ENCODE measurements around the gene GPC6.

DNA sequence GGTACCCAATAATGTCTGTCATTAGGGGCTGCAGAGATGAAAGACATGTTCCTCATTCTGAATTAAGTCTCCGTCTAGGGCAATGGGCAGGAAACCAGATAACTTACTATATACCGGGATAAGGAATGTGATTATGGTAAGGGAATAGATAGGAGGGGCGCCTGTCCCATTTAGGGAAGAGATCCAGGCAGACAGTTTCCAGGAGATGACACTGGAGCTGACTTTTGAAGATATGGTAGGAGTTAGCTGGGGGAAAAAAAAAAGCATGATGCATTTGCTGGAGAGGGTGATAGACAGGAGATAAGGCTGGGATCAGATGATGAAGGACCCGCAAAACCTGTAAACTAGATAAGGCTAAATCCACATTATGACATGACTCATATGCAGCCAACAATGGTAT lies 912.2 kb downstream of the GPC6 start:
- TF ChIP-seq, protein P1, sequence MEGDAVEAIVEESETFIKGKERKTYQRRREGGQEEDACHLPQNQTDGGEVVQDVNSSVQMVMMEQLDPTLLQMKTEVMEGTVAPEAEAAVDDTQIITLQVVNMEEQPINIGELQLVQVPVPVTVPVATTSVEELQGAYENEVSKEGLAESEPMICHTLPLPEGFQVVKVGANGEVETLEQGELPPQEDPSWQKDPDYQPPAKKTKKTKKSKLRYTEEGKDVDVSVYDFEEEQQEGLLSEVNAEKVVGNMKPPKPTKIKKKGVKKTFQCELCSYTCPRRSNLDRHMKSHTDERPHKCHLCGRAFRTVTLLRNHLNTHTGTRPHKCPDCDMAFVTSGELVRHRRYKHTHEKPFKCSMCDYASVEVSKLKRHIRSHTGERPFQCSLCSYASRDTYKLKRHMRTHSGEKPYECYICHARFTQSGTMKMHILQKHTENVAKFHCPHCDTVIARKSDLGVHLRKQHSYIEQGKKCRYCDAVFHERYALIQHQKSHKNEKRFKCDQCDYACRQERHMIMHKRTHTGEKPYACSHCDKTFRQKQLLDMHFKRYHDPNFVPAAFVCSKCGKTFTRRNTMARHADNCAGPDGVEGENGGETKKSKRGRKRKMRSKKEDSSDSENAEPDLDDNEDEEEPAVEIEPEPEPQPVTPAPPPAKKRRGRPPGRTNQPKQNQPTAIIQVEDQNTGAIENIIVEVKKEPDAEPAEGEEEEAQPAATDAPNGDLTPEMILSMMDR (IDR thresholded peaks at IDR 0.05): no peak
- TF ChIP-seq POLR2A (IDR thresholded peaks at IDR 0.05): no peak
